GM18868 (cell line): ENCODE results near the gene KL.
A peak's percentile ranks its signal among the peaks of the same experiment; 100 is the strongest.

Experiments
- ATAC-seq: cut with Tn5 transposase; IDR thresholded peaks from one replicate; pipeline ENCODE4 v1.9.1; 2021; ENCODE audit warnings: mild to moderate bottlenecking, moderate library complexity; ENCODE audit not compliant: unreplicated experiment

KL gene

GRCh38 chr13:33016414-33017322 is at the start of gene KL:
Gene KL, plus strand, starts transcription at chr13:33016423. Its CDS starts 18 bp downstream, at chr13:33016441.
- peak; percentile 24 for ATAC-seq

- ATAC-seq = no peak
Measured at GRCh38 chr13:32967584-32968182, 48.5 kb upstream of the KL start.

- no peak for ATAC-seq
Measured at GRCh38 chr13:32968316-32968715, 47.9 kb upstream of the KL start.

- ATAC-seq = no peak
Measured at GRCh38 chr13:32968793-32969192, 47.4 kb upstream of the KL start.

DNA sequence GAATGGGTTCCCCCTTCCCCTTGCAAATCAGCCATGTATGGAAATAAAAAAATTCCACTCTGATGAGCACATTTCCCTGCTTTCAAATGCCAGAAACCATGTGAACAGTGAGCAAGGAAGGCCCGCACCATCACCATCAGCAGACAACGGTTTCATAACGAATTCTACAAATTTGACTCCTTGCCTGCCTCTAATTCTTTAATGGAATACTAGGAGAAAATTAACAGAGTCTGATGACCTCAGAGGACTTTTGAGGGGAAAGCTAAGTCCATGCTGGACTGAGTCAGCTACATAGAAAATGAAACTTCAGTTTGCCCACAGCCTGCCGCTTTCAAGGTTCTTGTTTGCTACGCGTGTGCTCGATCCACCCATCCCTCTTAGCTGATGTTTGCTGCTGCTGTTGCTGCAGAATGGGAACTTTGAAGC is 46.7 kb upstream of the KL start:
- ATAC-seq = peak; percentile 90

DNA sequence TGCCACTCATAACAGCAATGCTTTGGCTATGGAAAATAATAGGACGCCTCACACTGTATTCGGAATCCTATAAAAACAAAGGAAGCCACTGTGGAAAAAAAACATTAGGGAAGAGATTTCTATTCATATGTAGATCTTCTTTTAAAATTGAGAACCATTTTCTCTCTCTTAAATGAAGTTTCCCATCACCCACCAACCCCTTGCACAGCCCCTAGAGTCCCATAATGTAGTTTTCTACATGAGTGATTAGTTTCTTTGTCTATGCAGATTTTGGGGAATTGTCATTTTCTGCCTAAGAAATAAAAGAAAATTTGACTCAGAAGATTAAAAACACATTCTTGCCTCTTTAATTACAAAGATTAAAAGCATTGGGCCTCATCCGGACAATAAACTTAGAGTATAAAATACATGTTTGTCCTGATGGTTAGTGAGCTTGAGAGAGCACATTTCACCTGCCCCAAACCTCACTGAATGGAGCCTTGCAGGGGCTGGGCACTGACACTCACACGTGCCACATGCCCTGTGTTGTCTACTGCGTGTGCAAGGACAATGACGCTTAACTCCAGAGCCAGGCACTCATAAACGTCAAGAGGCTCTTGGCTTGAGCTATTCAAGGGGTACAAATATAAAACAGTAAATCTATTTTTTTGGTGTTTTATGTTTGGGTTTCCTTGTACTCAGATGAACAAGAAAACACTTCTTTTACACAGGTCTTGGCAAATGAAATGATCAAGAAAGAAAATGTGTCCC is 40.0 kb upstream of the KL start:
- no peak for ATAC-seq

DNA sequence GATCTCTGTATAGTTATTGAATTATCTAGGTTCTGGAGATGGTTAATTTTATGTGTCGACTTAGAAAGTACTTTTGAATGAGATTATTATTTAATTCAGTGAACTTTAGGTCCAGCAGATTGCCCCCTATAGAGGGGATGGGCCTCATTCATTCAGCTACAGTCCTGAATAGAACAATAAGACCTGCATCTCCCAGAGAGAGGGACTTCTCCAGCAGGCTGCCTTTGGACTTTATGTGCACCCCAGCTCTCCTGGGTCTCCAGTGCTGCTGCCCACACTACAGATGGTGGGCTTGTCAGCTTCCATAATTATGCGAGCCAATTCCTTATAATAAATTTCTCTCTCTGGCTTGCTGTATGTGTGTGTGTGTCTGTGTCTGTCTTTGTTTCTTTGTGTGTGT is 39.3 kb upstream of the KL start:
- ATAC-seq = no peak

DNA sequence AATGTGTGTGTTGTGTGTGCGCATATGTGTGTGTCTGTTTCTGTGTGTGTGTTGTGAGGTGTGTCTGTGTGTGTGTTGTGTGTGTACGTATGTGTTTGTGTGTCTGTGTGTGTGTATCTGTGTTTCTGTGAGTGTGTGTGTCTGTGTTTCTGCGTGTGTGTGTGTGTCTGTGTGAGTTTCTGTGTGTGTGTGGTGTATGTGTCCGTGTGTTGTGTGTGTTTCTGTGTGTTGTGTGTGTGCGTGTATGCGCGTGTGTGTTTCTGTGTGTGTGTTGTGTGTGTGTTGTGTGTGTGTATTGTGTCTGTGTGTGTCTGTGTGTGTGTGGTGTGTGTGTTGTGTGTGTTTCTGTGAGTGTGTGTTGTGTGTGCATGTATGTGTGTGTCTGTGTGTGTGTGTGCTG is 38.9 kb upstream of the KL start:
- ATAC-seq = no peak

DNA sequence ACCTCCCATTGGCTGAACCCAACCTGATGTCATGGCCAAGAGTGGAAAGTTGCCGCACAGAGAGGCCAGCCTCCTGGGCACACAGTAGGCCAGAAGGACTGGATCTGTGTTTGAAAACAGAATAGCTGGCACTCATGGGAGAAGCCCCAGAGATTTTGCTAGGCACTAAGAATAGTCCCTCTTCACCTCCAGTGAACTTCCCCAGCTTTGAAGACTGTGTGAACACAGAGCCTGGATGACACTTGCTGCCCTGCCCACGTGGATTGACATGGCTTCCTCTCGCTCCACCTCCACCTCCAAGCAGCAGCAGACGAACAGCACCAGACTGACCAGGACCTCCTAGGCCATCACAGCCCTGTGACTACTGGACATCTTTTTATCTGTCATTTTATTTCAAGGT is 37.9 kb upstream of the KL start:
- ATAC-seq = no peak

- ATAC-seq = no peak
Measured at GRCh38 chr13:32983058-32983457, 33.2 kb upstream of the KL start.

GRCh38 chr13:32984857-32985626 is 31.2 kb upstream of the KL start:
- ATAC-seq = no peak

DNA sequence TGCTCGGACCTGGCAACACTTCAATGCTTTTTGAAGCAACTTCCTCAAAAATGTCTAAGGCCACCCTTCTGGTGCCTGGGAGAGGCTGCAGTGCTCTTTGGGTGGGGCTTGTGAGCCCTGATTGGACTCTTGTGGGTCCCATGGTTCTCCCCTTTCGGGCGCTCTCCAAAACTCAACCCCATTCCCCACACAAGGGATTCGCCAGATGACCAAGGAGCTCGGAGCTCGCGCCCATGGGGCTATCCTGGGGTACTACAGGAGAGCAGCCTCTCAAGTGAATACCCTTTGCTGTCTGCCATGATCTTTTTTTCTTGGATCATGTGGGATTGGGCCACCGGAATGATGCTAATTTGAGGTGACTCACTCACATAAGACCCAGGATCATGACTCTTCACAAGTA is 29.7 kb upstream of the KL start:
- no peak for ATAC-seq

DNA sequence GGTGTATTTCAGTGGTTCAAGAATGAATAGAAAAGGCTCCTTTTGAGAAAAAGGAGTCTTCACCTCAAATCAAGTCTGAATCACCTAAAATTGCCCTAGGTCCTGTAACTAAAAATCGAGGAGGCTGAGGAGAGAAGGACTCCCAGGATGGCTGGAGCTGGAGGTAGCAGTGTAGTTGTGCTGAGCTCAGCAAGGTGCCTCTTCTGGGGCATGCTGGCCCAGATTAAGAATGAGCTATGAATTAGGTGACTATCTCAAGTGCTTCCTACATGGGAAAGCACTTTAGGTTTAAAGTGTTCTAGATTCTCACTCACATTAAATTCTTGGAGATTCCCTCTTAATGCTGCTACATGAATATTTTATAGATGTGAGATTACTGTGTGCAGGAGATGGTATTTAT is 28.8 kb upstream of the KL start:
- no peak for ATAC-seq

DNA sequence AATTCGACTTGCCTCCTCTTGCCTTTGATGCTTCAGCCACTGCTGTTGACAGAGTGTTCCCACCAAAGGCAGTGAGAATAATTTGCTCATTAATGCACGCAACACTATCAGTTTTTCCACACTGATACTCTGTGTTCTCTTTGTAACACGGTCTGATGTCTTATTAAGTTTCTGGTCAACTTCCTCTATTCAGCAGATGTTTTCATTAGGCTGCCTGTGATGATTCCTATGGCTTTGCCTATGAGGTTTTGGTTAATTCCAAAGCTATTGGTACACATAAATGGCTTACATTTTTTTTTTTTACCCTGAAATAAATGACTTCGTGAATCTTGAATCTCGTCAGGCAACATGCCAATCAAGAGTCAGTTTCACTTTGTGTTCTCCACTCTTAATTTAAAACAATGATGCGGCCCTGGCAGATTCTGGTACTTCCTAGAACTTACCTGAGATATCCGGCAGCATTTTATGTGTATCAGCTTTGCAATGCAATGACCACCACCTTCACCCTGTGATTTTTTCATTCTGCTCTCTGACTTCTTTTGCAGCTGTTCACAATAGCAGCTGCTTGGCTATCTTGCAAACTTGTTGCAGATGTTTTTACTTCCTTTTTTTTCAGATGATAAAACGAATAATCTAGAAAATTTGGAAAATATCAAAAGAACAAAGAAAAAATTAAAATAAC is 27.5 kb upstream of the KL start:
- ATAC-seq = peak; percentile 54

GRCh38 chr13:32989290-32989667 is 26.9 kb upstream of the KL start:
- peak; percentile 28 for ATAC-seq

DNA sequence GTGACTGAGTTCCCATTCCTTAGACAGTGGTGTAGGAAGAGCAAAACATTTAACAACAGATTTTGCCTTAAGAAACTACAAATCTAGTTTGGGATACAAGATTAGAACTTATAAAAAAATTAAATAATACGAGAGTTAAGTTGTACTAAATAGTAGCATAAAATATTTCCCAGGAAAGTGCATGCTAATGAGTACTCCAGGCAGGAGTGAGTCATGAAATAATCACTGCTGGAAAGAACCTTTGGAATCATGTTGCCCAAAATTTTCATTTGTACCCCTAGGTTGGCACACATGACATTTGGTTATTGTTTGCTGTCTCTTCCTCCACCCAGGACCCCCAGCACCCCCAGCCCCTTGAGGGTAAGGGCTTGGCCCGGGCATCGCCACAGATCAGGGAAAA is 26.3 kb upstream of the KL start:
- no peak for ATAC-seq

DNA sequence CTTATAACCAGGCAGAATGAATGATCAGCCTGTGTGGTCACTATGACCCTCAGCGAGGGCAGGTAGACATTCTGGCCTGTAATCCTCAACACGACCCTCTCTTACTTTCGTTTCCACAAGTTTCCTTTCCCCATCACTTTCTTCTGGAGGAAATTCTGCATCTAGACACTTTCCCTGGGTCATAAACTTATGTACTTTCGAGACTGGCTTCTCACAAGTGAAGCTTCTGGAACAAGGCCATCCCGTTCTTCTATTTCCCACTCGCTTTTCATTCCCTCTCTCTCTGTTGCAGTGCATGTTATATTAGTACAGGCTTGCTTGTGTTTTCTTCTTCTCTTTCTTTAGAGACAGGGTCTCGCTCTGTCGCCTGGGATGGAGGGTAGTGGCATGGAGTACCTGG is 23.1 kb upstream of the KL start:
- ATAC-seq = no peak

DNA sequence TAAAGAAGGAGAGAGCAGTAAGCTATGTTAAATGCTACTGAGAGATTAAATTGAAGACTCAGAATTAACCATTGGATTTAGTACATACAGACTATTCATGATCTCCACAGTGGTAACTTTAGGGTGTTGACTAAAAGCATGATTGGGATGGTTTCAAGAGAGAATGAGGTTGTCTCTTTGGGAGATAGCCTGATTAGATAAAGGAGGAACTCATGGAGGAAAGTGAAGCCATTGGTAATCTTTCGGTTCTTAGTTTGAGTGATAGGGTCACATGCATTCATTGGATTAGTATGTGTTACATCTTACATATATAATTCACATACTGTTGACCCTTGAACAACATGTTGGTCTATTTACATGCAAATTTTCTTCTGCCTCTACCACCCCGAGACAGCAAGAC is 18.8 kb upstream of the KL start:
- ATAC-seq = no peak

GRCh38 chr13:32998966-32999365 is 17.3 kb upstream of the KL start:
- ATAC-seq = no peak

DNA sequence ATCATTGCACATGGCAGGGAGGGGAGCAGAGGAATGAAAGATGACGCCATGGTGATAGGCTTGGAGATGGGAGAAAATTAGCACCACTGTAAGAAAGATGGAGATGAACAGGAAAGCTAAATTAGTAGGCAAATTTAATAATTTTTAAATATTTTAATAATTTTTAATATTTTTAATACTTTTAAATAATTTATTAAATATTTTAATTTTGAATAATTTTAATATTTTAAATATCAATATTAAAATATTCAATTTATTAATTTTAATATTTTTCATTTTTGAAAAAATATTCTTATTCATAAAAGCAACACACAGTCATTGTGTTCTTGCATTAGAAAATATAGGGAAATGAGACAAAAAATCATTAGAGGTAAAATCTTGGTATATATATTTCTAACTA is 15.9 kb upstream of the KL start:
- no peak for ATAC-seq
